ENCODE data around the gene GBE1. TPM values are rescaled to one million over a fixed set of nuclear protein-coding genes. Genes with fewer than 3 reads are reported as not detected.

GBE1 gene
- polyA plus RNA-seq, 3 donors, result 7.7 to 21.7 (median 19.1) TPM

DNA sequence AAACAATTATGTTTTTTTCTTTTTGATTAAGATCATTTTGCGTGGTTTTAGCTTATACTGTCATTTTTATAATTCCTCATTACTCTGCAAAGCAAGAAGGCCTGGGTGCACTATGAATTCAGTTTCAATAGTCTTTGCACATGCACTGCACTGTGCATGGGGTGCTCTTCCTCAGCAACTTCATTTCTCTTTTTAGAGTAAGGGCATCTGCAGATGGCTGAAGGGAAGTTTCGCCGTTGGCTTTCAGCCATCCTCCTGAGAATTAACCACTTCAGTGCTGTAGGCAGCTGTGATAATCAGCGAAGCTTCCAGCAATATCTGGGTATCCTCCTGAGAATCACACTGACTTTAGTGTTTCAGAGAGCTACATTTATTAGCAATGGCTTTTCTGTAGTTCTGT is 284.8 kb downstream of the GBE1 start:
- H3K4me1 Mint-ChIP-seq, result peaks cover 2% of the 10 kb centered on the region
- Histone ChIP-seq H3K4me2 (replicated peaks; ENCODE audit: extremely low read depth, low read length, poor library complexity, severe bottlenecking) (no peak overlapping the region), H3K4me1 (ENCODE audit: control insufficient read depth in 1 of 2, insufficient read depth in 2 of 2, low read length in 2 of 2) (no peaks in the 10 kb centered on the region), H3K36me3 (replicated peaks in 1 of 2; ENCODE audit: control insufficient read depth in 1 of 2, insufficient read depth in 2 of 2, low read length in 2 of 2) (no peaks in the 10 kb centered on the region), H2AFZ (ENCODE audit: insufficient read depth, low read depth, low read length, poor library complexity, severe bottlenecking) (no peak overlapping the region), H3K79me2 (ENCODE audit: insufficient read depth, low read length) (no peaks in the 10 kb centered on the region), H3K9ac (ENCODE audit: insufficient read depth, low read length, poor library complexity, severe bottlenecking) (no peak overlapping the region), H3K9me3 (replicated peaks in 1 of 2; ENCODE audit: control insufficient read depth in 1 of 2, insufficient read depth in 1 of 2, low read length in 2 of 2) (no peaks in the 10 kb centered on the region), H3K4me3 (replicated peaks in 1 of 3; ENCODE audit: low read depth in 2 of 3, low read length in 3 of 3) (no peak overlapping the region), H3K27ac (ENCODE audit: low read depth in 1 of 2, low read length in 2 of 2) (no peak overlapping the region), H3K27me3 (ENCODE audit: control insufficient read depth in 2 of 2, insufficient read depth in 2 of 2, low read length in 2 of 2) (no peaks in the 10 kb centered on the region), H4K20me1 (ENCODE audit: insufficient read depth, low read length) (no peaks in the 10 kb centered on the region)
- H3K27ac Mint-ChIP-seq, result no peak overlapping the region
- TF ChIP-seq, protein P1, sequence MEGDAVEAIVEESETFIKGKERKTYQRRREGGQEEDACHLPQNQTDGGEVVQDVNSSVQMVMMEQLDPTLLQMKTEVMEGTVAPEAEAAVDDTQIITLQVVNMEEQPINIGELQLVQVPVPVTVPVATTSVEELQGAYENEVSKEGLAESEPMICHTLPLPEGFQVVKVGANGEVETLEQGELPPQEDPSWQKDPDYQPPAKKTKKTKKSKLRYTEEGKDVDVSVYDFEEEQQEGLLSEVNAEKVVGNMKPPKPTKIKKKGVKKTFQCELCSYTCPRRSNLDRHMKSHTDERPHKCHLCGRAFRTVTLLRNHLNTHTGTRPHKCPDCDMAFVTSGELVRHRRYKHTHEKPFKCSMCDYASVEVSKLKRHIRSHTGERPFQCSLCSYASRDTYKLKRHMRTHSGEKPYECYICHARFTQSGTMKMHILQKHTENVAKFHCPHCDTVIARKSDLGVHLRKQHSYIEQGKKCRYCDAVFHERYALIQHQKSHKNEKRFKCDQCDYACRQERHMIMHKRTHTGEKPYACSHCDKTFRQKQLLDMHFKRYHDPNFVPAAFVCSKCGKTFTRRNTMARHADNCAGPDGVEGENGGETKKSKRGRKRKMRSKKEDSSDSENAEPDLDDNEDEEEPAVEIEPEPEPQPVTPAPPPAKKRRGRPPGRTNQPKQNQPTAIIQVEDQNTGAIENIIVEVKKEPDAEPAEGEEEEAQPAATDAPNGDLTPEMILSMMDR (IDR thresholded peaks at IDR 0.05), result no peak
- WGBS (ENCODE audit: insufficient coverage), result 13% methylated on average over 3 of the region's 4 CpGs
- H3K4me3 Mint-ChIP-seq, result no peak overlapping the region
- no peaks in the 10 kb centered on the region for H3K36me3 Mint-ChIP-seq
- H3K27me3 Mint-ChIP-seq (ENCODE audit: low read depth in 3 of 3), result peaks cover 0 to 2% (median 0%) of the 10 kb centered on the region in 3 donors
- H3K9me3 Mint-ChIP-seq, result peaks cover 0 to 2% (median 0%) of the 10 kb centered on the region in 7 donors
- DNase-seq, result no peak
- intact Hi-C loops (cut with micrococcal nuclease), result no loop called here

DNA sequence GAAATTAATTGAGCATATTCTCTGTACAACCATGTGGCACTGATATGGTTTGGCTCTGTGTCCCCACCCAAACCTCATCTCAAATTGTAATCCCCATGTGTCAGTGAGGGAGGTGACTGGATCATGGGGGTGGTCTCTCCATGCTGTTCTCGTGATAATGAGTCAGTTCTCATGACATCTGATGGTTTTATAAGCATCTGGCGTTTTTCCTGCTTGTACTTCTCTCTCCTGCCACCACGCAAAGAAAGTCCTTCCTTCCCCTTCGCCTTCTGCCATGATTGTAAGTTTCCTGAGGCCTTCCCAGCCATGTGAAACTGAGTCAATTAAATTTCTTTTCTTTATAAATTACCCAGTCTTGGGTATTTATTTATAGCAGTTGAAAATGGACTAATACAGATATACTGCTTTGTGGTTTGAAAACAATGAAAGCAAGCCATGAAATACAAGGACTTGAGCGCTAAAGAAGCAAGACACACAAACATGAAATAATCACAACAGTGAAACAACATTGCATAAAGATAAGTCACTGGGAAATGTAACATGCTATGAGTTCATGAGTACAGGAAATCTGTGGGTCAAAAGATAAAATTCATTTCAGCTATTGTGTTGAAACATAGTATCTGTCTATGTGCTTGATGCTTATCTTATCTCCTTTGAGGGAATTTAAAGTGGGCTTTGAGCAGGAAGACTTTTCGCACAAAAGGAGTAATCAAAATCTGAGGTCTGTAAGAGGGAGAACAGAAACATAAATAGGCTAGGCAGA is 288.7 kb downstream of the GBE1 start:
- H3K4me3 Mint-ChIP-seq, result no peak overlapping the region

More for the DNA sequence above, 288.7 kb downstream of the GBE1 start:
- H3K36me3 Mint-ChIP-seq, result no peaks in the 10 kb centered on the region
- DNase-seq, result no peak
- Histone ChIP-seq H3K9me3 (replicated peaks in 1 of 2; ENCODE audit: control insufficient read depth in 1 of 2, insufficient read depth in 1 of 2, low read length in 2 of 2) (no peaks in the 10 kb centered on the region), H2AFZ (ENCODE audit: insufficient read depth, low read depth, low read length, poor library complexity, severe bottlenecking) (no peak overlapping the region), H3K4me3 (replicated peaks in 1 of 3; ENCODE audit: low read depth in 2 of 3, low read length in 3 of 3) (no peak overlapping the region), H3K4me2 (replicated peaks; ENCODE audit: extremely low read depth, low read length, poor library complexity, severe bottlenecking) (no peak overlapping the region), H3K27me3 (ENCODE audit: control insufficient read depth in 2 of 2, insufficient read depth in 2 of 2, low read length in 2 of 2) (no peaks in the 10 kb centered on the region), H3K27ac (ENCODE audit: low read depth in 1 of 2, low read length in 2 of 2) (no peak overlapping the region), H3K9ac (ENCODE audit: insufficient read depth, low read length, poor library complexity, severe bottlenecking) (no peak overlapping the region), H3K4me1 (ENCODE audit: control insufficient read depth in 1 of 2, insufficient read depth in 2 of 2, low read length in 2 of 2) (no peaks in the 10 kb centered on the region), H3K79me2 (ENCODE audit: insufficient read depth, low read length) (no peaks in the 10 kb centered on the region), H3K36me3 (replicated peaks in 1 of 2; ENCODE audit: control insufficient read depth in 1 of 2, insufficient read depth in 2 of 2, low read length in 2 of 2) (no peaks in the 10 kb centered on the region), H4K20me1 (ENCODE audit: insufficient read depth, low read length) (no peaks in the 10 kb centered on the region)
- H3K27me3 Mint-ChIP-seq (ENCODE audit: low read depth in 3 of 3), result peaks cover 0 to 2% (median 0%) of the 10 kb centered on the region in 3 donors
- 71% methylated on average over 1 of the region's 6 CpGs for WGBS (ENCODE audit: insufficient coverage)
- peaks cover 2% of the 10 kb centered on the region for H3K4me1 Mint-ChIP-seq
- intact Hi-C loops (cut with micrococcal nuclease), result no loop called here
- TF ChIP-seq, protein P1 (IDR thresholded peaks at IDR 0.05), result no peak
- peaks cover 0 to 2% (median 0%) of the 10 kb centered on the region in 7 donors for H3K9me3 Mint-ChIP-seq
- peak overlapping the region in 1 of 7 donors; percentile 27 for H3K27ac Mint-ChIP-seq

Measured in CD14-positive monocyte (primary cell).